Kidney epithelial cell (primary cell): ENCODE measurements around the gene ASPSCR1. TPM values are rescaled to one million over a fixed set of nuclear protein-coding genes. Genes with fewer than 3 reads are reported as not detected.

Experiments used
- DNase-seq: peaks from one replicate; pipeline ENCODE4 v3.0.0-alpha.2; 2010; ENCODE audit warnings: low read depth
- H3K27me3 ChIP-seq: 2 replicates; pipeline ENCODE4 v1.6.0; 2011; ENCODE audit warnings: low read length; ENCODE audit not compliant: control insufficient read depth, insufficient read depth
- H3K36me3 ChIP-seq: 2 replicates; pipeline ENCODE4 v1.5.1; 2011; ENCODE audit warnings: low read length; ENCODE audit not compliant: control insufficient read depth, insufficient read depth
- H3K4me3 ChIP-seq: 2 replicates; pipeline ENCODE4 v1.5.1; 2011; ENCODE audit warnings: low read depth, mild to moderate bottlenecking, control low read depth, low read length
- total RNA-seq: library from RNA; depleted of rRNA; stranded (reverse); fragments of >200 nt; gene quantifications from 2 replicates; pipeline ENCODE4 v1.2.3, GENCODE V29; 2015
- TF ChIP-seq, protein P1 (sequence below): IDR thresholded peaks from 2 replicates; pipeline ENCODE4 v1.5.1; 2011; ENCODE audit warnings: mild to moderate bottlenecking, moderate library complexity, low read length, control low read depth, inconsistent platforms; ENCODE audit not compliant: insufficient read depth, poor library complexity, severe bottlenecking

ASPSCR1 gene
- total RNA-seq, 1 donor from 2014 or later, result 19.5 TPM

DNA sequence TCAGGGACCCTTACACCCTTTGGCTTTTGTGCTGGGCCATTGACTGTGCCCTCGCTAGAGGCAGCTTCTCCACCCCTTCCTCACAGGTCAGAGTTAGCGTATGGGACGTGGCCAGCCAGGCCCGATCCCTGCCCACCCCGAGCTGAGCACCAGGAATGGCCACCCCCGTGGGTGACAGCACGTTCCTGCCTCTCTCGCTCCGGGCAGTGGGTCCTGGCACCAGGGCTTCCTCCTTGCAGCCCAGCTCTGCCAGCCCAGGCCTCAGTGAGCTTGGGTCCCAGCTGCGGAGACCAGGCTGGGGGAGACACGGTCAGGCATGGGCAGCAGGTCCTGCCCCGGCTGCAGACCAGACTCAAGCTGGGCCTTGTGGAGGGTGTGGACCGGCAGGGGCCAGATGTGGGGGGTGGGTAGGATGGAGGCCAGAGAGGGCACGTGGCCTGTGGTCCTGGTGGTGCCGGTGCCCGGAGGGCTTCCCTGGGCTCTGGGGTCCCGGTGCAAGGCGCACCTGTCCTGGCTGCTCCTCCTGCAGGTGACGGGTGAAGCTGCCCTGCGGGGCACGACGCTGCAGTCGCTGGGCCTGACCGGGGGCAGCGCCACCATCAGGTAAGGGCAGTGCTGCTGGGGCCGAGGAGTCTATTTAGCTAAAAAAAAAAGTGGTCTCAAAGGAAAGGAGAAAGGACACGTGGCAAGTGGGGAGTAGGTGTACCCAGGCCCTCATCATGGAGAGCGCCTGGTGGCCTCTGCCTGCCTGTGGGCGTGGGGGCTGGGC, 18.2 kb downstream of the ASPSCR1 start:
- TF ChIP-seq, protein P1, sequence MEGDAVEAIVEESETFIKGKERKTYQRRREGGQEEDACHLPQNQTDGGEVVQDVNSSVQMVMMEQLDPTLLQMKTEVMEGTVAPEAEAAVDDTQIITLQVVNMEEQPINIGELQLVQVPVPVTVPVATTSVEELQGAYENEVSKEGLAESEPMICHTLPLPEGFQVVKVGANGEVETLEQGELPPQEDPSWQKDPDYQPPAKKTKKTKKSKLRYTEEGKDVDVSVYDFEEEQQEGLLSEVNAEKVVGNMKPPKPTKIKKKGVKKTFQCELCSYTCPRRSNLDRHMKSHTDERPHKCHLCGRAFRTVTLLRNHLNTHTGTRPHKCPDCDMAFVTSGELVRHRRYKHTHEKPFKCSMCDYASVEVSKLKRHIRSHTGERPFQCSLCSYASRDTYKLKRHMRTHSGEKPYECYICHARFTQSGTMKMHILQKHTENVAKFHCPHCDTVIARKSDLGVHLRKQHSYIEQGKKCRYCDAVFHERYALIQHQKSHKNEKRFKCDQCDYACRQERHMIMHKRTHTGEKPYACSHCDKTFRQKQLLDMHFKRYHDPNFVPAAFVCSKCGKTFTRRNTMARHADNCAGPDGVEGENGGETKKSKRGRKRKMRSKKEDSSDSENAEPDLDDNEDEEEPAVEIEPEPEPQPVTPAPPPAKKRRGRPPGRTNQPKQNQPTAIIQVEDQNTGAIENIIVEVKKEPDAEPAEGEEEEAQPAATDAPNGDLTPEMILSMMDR, result no peak

DNA sequence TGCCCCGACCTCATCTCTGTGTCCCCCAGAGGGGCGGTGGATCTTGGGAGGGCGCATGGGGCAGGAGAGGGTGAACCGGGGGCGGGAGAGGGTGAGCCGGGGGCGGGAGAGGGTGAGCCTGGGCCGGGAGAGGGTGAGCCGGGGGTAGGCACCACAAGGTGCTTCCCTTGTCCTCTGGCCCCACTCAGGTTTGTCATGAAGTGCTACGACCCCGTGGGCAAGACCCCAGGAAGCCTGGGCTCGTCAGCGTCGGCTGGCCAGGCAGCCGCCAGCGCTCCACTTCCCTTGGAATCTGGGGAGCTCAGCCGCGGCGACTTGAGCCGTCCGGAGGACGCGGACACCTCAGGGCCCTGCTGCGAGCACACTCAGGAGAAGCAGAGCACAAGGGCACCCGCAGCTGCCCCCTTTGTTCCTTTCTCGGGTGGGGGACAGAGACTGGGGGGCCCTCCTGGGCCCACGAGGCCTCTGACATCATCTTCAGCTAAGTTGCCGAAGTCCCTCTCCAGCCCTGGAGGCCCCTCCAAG, 18.9 kb downstream of the ASPSCR1 start:
- no peaks in the 10 kb centered on the region for H3K27me3 ChIP-seq
- no peak overlapping the region for H3K4me3 ChIP-seq
- no peak for DNase-seq
- TF ChIP-seq, protein P1, result no peak
- H3K36me3 ChIP-seq, result peaks cover 1% of the 10 kb centered on the region

More for the DNA sequence above, 18.2 kb downstream of the ASPSCR1 start:
- peaks cover 1% of the 10 kb centered on the region for H3K36me3 ChIP-seq
- H3K4me3 ChIP-seq, result no peak overlapping the region
- DNase-seq, result no peak
- H3K27me3 ChIP-seq, result no peaks in the 10 kb centered on the region

DNA sequence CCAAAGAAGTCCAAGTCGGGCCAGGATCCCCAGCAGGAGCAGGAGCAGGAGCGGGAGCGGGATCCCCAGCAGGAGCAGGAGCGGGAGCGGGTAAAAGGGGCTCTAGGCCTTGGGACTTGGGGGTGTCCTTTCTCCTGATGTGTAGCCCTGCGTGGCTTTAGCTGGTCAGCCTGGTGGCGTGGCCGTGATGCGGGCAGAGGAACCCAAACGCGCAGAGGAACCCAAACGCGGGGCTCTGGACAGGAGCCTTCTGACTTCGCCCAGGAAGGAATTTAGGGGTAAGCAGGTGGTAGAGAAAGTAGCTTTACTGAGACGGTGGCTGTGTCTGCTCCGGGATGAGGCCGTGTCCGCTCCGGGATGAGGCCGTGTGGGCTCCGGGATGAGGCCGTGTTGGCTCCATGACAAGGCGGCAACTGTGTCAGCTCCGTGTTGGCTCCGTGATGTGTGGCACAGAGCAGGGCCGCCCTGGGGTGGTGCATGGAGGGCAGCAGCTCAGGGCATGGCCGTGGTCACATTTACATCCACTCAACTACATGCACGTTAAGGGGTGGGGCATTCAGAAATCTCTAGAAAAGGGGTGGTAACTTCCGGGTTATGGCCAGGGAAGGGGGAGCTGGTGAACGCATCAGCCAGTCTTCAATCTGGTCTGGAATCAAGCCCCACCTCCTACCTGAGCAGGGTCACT, 19.5 kb downstream of the ASPSCR1 start:
- H3K36me3 ChIP-seq, result peaks cover 1% of the 10 kb centered on the region
- DNase-seq, result no peak
- no peaks in the 10 kb centered on the region for H3K27me3 ChIP-seq
- TF ChIP-seq, protein P1, result no peak
- no peak overlapping the region for H3K4me3 ChIP-seq

DNA sequence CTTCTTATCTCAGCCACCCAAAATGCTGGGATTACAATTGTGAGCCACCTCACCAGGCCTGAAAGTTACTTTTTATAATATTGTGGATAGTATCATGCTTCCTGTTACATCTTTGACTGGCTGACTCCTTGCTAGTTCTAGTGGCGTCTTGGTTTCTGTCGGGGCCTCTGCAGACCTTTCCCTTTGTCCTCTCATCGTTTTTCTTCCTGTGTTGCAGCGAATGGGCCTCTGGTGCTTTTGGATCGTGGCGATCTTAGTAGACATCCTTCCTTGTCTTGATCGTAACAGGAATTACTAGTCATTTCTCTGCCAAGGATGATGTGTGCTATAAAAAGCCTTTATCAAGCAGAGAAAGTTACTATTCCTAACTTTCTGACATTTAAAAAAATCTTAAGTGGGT, 20.8 kb downstream of the ASPSCR1 start:
- no peak overlapping the region for H3K4me3 ChIP-seq
- DNase-seq, result no peak
- no peaks in the 10 kb centered on the region for H3K27me3 ChIP-seq
- H3K36me3 ChIP-seq, result no peaks in the 10 kb centered on the region
- TF ChIP-seq, protein P1, result no peak

DNA sequence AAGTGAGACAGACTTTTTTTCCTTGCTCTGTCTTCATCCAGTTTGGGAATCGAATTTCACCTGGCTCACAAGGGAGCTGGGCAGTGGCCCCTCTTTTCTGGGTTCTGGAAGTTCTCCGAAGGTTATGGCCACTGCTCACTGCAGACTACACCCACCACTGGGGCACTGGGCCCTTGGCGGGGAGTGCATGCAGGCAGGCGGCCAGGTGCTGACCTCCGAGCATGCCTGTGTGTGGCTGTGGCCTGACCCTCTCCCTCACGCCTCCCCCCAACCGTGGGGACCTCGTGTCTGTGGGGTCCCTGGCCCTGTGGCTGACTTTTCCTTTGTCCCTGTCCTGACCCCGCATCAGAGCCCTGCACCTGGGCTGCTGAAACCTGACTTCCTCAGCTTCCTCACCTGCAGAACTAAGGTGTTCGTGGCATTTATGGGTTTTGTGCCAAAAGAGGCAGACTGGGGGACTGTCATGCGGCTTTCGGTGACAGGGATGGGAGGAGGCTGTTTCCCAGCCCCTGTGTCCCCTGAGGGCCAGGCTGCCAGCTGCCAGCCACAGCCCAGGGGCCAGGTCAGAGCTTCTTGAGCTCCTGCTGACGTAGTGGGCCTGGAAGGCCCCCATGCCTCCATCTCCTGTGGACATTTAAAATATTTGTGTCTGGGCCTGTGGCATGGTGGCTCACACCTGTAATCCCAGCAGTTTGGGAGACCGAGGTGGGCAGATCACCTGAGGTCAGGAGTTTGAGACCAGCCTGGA, 21.4 kb downstream of the ASPSCR1 start:
- TF ChIP-seq, protein P1, result no peak
- no peaks in the 10 kb centered on the region for H3K27me3 ChIP-seq
- no peak for DNase-seq
- H3K4me3 ChIP-seq, result no peak overlapping the region
- no peaks in the 10 kb centered on the region for H3K36me3 ChIP-seq
